ENCODE results near the gene DLL3.

The DLL3 gene

GRCh38 chr19:39555883-39556282 lies 57.1 kb downstream of the DLL3 start:
- DNase-seq (ENCODE audit: low read depth), result no peak

All from iris pigment epithelial cell (primary cell).